Epidermal melanocyte (primary cell): Measurements from ENCODE around the gene LNX2.
A peak's percentile ranks its signal among the peaks of the same experiment; 100 is the strongest.

Experiments used
- DNase-seq: peaks from one replicate; pipeline ENCODE4 v3.0.0; 2011; ENCODE audit warnings: low spot score; ENCODE audit not compliant: insufficient read length

LNX2 gene

GRCh38 chr13:27607125-27607524 lies 13.2 kb downstream of the LNX2 start:
- DNase-seq = peak; percentile 54

DNA sequence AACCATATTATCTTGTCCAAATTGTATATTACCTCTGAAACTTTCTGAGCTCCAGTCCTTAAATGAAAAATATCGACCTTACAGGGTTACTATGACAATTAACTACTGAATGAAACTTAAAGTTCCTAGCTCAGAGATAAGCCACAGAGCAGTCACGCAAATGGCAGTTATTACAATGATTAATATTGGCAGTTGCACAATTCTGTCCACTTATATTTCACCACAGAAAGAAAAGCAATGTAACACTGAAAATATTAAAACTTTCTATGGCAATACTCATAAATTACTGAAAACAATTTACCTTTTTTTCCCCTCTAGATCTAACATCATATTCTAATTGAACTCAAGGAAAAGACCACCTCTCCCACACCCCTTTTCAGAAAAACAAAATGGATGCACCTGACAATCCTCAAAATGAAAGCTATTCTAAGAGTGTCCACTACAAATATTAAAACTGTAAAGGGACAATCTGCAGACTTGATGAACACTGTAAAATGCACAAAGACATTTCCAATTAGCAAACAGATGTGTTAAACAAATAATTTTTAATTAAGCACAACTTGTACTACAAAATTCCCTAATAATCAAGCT lies 14.6 kb downstream of the LNX2 start:
- DNase-seq = no peak

- no peak for DNase-seq
Measured at GRCh38 chr13:27605099-27605498, 15.2 kb downstream of the LNX2 start.

GRCh38 chr13:27601803-27602202 lies 18.5 kb downstream of the LNX2 start:
- DNase-seq = no peak

DNA sequence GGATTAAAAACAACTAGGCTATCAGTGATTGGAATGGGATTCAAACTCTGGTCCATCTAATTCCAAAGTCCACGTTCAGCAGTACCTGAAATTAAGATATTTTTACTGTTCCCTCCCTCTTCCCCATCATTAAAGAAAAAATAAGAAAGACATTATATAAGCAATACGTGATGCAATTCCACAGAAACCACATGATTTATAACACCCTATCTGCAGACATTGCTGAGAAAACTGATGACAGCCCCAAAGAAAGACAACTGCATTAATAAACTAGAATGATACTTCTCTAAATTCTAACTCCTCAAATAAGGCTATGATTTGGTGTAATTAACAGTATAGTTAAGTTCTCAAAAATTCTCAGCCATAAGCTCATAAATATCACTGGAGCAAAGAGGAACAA lies 19.1 kb downstream of the LNX2 start:
- no peak for DNase-seq

- no peak for DNase-seq
Measured at GRCh38 chr13:27600711-27601110, 19.6 kb downstream of the LNX2 start.

DNA sequence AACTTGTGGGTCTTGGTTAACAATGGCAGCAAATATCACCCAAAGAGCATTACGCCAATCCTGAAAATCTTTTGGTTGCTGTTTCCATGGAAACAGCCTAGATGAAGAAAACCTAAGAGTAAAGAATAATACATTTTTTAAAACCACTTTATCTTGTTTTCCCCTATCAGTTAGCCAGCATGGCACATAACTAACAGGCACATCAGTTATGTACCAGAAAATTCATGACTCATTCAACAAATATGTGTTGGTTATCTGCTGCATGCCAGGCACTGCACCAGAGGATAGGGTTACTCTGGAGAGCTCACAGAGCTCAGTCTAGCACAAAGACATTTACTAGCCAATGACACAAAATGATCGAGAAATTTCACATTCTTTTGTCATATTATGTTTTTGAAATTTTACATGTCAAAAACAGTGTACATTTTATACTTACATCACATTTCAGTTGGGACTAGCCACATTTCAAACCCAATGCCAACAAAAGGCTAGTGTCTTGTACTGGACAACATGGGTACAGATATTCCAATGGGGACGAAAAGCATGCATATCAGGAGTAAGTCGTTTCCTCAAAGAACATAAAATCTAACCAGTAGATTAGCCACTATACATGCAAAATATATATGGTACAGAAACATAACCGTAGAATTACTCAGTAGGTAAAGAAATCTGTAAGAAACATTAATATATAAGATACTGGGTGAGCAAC lies 20.3 kb downstream of the LNX2 start:
- peak; percentile 43 for DNase-seq

- peak; percentile 22 for DNase-seq
Measured at GRCh38 chr13:27599096-27599495, 21.2 kb downstream of the LNX2 start.

DNA sequence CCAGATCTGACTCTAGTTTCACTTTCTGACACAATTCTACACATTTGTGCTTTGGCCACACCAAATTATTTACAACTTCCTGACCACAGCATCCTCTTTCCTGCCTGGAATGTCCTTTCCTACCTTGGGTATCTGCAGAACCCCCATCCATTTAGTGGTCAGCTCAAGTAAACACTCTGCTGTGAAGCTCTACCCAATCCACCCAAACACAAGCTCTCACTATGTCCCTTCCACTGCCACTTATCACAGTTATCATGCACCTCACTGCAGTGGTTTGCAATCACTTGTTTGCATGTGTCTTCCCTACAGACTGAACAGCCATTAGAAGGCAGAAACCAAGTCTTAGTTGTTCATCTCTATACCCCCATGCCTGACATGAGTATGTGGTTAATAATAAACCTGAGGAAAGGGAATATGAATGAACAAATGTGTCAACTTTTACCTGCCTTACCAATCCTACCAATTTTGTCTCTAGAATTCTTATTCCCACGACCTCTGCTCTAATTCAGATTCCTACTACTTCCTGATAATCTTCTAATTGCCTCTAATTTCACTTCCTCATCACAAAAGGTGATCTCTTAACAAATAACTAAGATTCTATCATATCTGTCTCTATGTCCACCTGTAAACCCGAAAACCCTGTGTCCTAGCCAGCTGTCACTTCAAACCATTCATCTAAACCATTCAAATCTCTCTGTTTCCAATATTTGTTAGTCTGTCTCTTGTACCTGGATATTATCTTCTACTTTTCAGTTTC lies 25.1 kb downstream of the LNX2 start:
- DNase-seq = no peak

- no peak for DNase-seq
Measured at GRCh38 chr13:27593267-27593666, 27.1 kb downstream of the LNX2 start.

DNA sequence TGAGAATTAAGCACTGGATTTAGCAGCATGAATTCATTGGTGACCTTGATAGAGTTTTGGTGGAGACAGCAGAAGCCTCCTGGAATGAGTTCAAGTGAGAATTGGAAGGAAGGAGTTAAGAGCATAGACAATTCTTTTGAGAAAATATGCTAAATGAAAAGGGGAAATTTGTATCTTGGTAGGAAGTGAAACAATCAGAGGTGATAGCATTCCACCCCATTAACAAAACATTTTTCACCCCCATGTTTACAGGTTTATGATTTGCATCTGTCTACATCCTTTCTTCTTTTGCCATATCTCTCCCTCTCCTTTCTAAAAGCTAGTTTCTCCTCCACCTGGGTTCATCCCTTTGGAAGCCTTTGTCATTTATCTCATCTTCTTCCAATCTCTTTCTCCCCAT lies 27.5 kb downstream of the LNX2 start:
- DNase-seq = no peak

DNA sequence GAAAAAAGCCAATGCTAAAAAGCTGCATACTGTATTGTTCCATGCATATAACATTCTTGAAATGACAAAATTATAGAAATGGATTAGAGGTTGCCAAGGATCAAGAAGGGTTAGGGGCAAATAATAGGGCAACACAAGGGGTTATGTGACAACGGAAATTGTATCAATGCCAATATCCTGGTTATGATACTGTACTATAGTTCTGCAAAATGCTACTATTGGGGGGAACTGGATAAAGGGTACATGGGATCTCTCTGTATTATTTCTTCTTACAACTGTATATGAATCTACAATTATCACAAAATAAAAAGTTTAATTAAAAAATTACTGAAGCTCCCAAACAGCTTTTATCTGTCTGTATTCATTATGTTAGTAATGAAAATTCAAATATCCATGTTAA lies 31.9 kb downstream of the LNX2 start:
- DNase-seq = no peak

DNA sequence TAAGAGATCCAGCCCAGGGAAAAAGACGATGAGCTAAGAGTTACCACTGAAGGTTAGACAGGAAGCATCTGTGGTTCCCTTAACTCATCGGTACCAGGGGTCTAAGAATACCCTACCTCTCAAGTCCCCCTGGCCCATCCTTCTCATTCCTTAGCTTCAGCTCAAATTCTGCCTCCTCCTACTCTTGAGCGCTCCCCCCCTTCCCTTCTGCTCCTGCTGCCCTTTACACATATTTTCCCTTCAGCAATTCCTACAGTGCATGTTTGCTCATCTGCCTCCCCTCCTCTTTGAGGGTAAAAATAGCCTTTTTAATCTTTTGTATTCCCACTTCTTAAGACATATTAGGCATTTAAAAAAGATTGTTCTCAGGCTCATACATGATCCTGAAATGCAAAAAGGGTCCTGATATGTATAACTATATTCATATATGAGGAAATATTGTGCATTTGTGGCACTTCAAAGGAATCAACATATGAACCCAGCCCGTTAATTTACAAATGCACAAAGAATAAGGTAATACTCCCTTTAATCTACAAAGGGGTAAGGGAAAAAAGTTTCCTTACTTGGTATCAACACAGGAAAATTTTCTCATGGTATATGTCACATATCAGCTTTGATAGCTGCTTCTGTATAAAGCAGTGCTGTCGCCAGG lies 33.1 kb downstream of the LNX2 start:
- no peak for DNase-seq

GRCh38 chr13:27583645-27584044 lies 36.7 kb downstream of the LNX2 start:
- peak; percentile 19 for DNase-seq

DNA sequence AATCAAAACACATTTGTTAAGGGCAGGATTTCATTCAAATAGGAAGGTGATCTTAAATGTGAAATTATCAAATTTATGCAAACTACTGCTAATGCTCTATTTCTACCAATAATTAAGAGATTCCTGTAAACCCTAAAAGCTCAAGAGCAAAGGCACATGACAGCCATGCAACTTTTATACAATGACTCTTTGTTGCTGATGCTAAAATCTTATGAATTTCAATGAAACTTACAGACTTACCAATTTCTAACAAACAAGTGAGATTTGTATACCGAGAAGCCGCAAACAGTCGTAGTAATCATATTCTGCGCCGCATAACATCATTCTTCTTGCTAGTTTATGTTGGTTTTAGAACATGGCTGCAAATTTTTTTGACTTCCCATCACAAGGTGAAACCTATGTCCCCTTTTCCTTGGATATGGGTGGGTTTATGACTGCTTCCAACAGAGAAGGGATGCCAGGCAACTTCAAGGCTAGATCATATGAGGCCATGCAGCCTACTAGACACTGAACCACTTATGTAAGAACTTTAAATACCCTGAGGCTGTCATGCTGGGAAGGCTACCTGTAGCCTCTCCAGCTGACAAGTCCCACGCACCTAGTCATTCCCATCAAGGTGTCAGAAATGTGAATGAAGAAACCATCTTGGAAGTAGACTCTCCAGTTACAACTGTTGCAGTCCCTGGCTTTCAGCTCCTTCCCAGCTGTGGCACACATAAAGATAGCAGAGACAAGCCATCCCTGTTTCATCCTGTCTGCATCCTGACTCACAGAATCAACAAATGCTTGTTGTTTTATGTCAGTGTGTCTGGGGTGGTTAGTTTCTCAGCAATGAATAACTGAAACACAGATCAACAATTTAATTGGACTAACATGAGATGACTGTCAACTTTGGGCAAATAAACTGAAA lies 42.0 kb downstream of the LNX2 start:
- peak; percentile 54 for DNase-seq

GRCh38 chr13:27574661-27575060 lies 45.7 kb downstream of the LNX2 start:
- DNase-seq = no peak

DNA sequence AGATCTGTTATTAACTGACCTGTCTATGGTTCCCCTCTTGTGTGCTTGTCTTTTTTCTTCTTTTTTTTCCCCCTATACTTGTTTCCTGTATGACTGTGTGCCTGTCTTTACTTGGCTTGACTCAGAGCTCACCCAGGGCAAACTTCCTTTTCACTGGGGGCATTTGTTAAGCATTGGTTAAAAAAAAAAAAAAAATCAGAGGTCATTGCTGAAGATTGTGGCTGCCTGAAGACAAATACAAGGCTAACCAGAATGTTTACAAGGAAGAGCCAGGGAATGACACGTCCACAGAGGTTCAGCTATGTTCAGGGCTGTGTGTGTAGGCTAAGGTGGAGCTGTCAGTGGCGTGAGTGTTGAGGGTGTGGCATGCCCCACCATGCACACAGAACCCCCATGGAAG lies 47.1 kb downstream of the LNX2 start:
- DNase-seq = no peak

- DNase-seq = no peak
Measured at GRCh38 chr13:27572234-27572901, 48.0 kb downstream of the LNX2 start.

GRCh38 chr13:27570906-27571305 lies 49.4 kb downstream of the LNX2 start:
- DNase-seq = no peak

DNA sequence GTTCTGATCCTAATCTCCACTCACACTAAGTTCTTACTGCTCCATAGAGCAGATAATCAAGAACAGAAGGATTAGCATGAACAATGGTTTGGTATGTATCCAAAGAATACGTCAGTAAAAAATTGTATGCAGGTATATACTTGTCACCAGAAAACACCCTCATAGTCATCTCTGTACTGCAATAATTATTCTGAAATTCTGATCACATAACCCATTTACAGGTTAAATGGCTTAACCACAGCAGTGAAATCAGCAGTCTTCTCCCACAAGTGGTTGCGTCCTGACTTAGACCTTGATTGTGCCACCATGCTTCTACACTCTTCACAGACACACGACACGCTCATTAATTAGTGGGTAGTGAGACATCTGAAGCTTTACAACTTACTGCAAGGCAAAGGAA lies 50.9 kb downstream of the LNX2 start:
- DNase-seq = no peak

- no peak for DNase-seq
Measured at GRCh38 chr13:27565818-27566217, 54.5 kb downstream of the LNX2 start.
